Fibroblast of pulmonary artery (primary cell): ENCODE results near the gene PPP1CA.

Experiments
- DNase-seq: peaks from one replicate; pipeline ENCODE4 v3.0.0-alpha.2; 2010; ENCODE audit warnings: low read depth
- H3K4me3 ChIP-seq: replicated peaks from 2 replicates; pipeline ENCODE4 v1.5.1; 2011; ENCODE audit warnings: low read depth, mild to moderate bottlenecking, control low read depth, low read length, moderate library complexity
- CTCF ChIP-seq: IDR thresholded peaks from 2 replicates; pipeline ENCODE4 v1.5.1; 2011; ENCODE audit warnings: mild to moderate bottlenecking, control low read depth, low read length, inconsistent platforms; ENCODE audit errors: missing control alignments

The PPP1CA gene

GRCh38 chr11:67423891-67424613 is 22.4 kb upstream of the PPP1CA start:
- TF ChIP-seq CTCF: no peak
- no peak overlapping the region for H3K4me3 ChIP-seq
- DNase-seq: no peak

- DNase-seq: no peak
- no peak for TF ChIP-seq CTCF
Measured at GRCh38 chr11:67423466-67423865, 21.8 kb upstream of the PPP1CA start.

GRCh38 chr11:67422891-67423290 is 21.2 kb upstream of the PPP1CA start:
- TF ChIP-seq CTCF: no peak
- no peak for DNase-seq
- no peak overlapping the region for H3K4me3 ChIP-seq

More at GRCh38 chr11:67423466-67423865, 21.8 kb upstream of the PPP1CA start:
- H3K4me3 ChIP-seq: no peak overlapping the region

- DNase-seq: no peak
- TF ChIP-seq CTCF: no peak
- H3K4me3 ChIP-seq: no peak overlapping the region
Measured at GRCh38 chr11:67421430-67422031, 19.9 kb upstream of the PPP1CA start.

GRCh38 chr11:67420646-67421429 is 19.2 kb upstream of the PPP1CA start:
- TF ChIP-seq CTCF: no peak
- peak overlapping the region; percentile 37 for H3K4me3 ChIP-seq
- peak; percentile 89 for DNase-seq

- no peak for TF ChIP-seq CTCF
- H3K4me3 ChIP-seq: peak overlapping the region; percentile 37
- no peak for DNase-seq
Measured at GRCh38 chr11:67420147-67420645, 18.5 kb upstream of the PPP1CA start.
